ENCODE results near the gene PCDHGA11. TPM values are rescaled to one million over a fixed set of nuclear protein-coding genes. Genes with fewer than 3 reads are reported as not detected.

PCDHGA11 gene
- total RNA-seq, 2 experiments from 2014 or later: 4.1 to 6.8 TPM

GRCh38 chr5:141398608-141399007, 22.2 kb upstream of the PCDHGA11 start:
- H3K9me2 ChIP-seq (ENCODE audit: insufficient read depth, low read length): no peaks in the 10 kb centered on the region
- TF ChIP-seq EZH2phosphoT487 (IDR thresholded peaks at IDR 0.05; ENCODE audit: borderline replicate concordance, low read depth, low read length) (no peak), CTCF (conservative IDR thresholded peaks at IDR 0.05; ENCODE audit: low read length) (no peak)
- TSS peak; percentile 39 for BruUV-seq (replicated peaks)
- ChIA-PET POLR2A (interaction anchor here (2.3 kb wide), 1 partner anchor 159 kb away, joined by 6 read pairs; no protein-coding TSS in a partner anchor), CTCF (ENCODE audit: unreplicated experiment) (interaction anchor here (1.2 kb wide), 1 partner anchor 165 kb away, joined by 4 read pairs; no protein-coding TSS in a partner anchor)
- DNase-seq (ENCODE audit: low spot score): no peak
- H3K36me3 ChIP-seq (ENCODE audit: insufficient read depth, low read length): no peaks in the 10 kb centered on the region
- no peak overlapping the region for H3K4me2 ChIP-seq (ENCODE audit: low read length)
- H3K9me3 ChIP-seq (ENCODE audit: low read length): no peaks in the 10 kb centered on the region
- H3K4me1 ChIP-seq (ENCODE audit: insufficient read depth, low read length, poor library complexity, severe bottlenecking): no peaks in the 10 kb centered on the region
- no peaks in the 10 kb centered on the region for H4K20me1 ChIP-seq (ENCODE audit: insufficient read depth, low read length)
- no peaks in the 10 kb centered on the region for H3K79me2 ChIP-seq (ENCODE audit: insufficient read depth, low read depth, low read length)
- no peak overlapping the region for H3K4me3 ChIP-seq (ENCODE audit: low read depth, low read length, poor library complexity, severe bottlenecking)
- H3K27ac ChIP-seq (ENCODE audit: low read depth, low read length, poor library complexity, severe bottlenecking): no peak overlapping the region
- H2AFZ ChIP-seq (ENCODE audit: low read length): no peak overlapping the region
- intact Hi-C loops (cut with micrococcal nuclease; ENCODE audit: unreplicated experiment): no loop called here

GRCh38 chr5:141399555-141400258, 21.1 kb upstream of the PCDHGA11 start:
- no peaks in the 10 kb centered on the region for H3K9me3 ChIP-seq (ENCODE audit: low read length)
- POLR2A ChIA-PET: no interaction called here

More at GRCh38 chr5:141399555-141400258, 21.1 kb upstream of the PCDHGA11 start:
- Histone ChIP-seq H4K20me1 (ENCODE audit: insufficient read depth, low read length) (no peaks in the 10 kb centered on the region), H2AFZ (ENCODE audit: low read length) (no peak overlapping the region), H3K36me3 (ENCODE audit: insufficient read depth, low read length) (no peaks in the 10 kb centered on the region), H3K4me2 (ENCODE audit: low read length) (no peak overlapping the region), H3K9me2 (ENCODE audit: insufficient read depth, low read length) (no peaks in the 10 kb centered on the region), H3K4me3 (ENCODE audit: low read depth, low read length, poor library complexity, severe bottlenecking) (no peak overlapping the region), H3K79me2 (ENCODE audit: insufficient read depth, low read depth, low read length) (no peaks in the 10 kb centered on the region), H3K27ac (ENCODE audit: low read depth, low read length, poor library complexity, severe bottlenecking) (no peak overlapping the region), H3K4me1 (ENCODE audit: insufficient read depth, low read length, poor library complexity, severe bottlenecking) (no peaks in the 10 kb centered on the region)
- CTCF ChIA-PET (ENCODE audit: unreplicated experiment): interaction anchor here (0.5 kb wide), 1 partner anchor 98 kb away, joined by 3 read pairs; no protein-coding TSS in a partner anchor
- no peak for DNase-seq (ENCODE audit: low spot score)
- intact Hi-C loops (cut with micrococcal nuclease; ENCODE audit: unreplicated experiment): no loop called here
- TF ChIP-seq CTCF (conservative IDR thresholded peaks at IDR 0.05; ENCODE audit: low read length) (no peak), EZH2phosphoT487 (IDR thresholded peaks at IDR 0.05; ENCODE audit: borderline replicate concordance, low read depth, low read length) (no peak)
- no TSS peak for BruUV-seq (replicated peaks)
